Esophagus squamous epithelium (tissue), 5 donors: ENCODE data around the gene STARD9. TPM values are rescaled to one million over a fixed set of nuclear protein-coding genes. Genes with fewer than 3 reads are reported as not detected.

Experiments
- DNase-seq: peaks from one replicate; lab custom pipeline; 2025; lab: John Stamatoyannopoulos, UW
- H3K27ac ChIP-seq, 4 donors: fragments of 200-600 bp; sonication (generic); one replicate each; pipeline ENCODE4 v1.5.1; 2016 to 2019; ENCODE audit warnings: mild to moderate bottlenecking in 1 of 4
- H3K27me3 ChIP-seq, 4 donors: fragments of 200-600 bp; sonication (generic); 1 replicate in 3 of 4; 2 replicates in 1 of 4; pipeline versions ENCODE4 v1.5.1 to v1.6.0; 2017 to 2021; ENCODE audit warnings: antibody characterized with exemption in 1 of 4
- H3K36me3 ChIP-seq, 3 donors: fragments of 200-600 bp; sonication (generic); one replicate each; pipeline ENCODE4 v1.5.1; 2016 to 2019
- H3K4me1 ChIP-seq, 3 donors: fragments of 200-600 bp; sonication (generic); one replicate each; pipeline ENCODE4 v1.5.1; 2017 to 2019
- H3K4me3 ChIP-seq, 4 donors: fragments of 200-600 bp; sonication (generic); 1 replicate in 3 of 4; 2 replicates in 1 of 4; pipeline ENCODE4 v1.5.1; 2016 to 2019; ENCODE audit warnings: mild to moderate bottlenecking in 2 of 4, moderate library complexity in 1 of 4
- H3K9me3 ChIP-seq, 3 donors: fragments of 200-600 bp; sonication (generic); one replicate each; pipeline ENCODE4 v1.5.1; 2016 to 2019
- CTCF ChIP-seq, 6 experiments: fragments of 450-650 bp in 4 of 6; fragments of 200-600 bp in 2 of 6; sonication (generic) in 2 of 6; IDR thresholded peaks; one replicate each; pipeline ENCODE4 v1.5.1; 2016 to 2019; ENCODE audit warnings: antibody characterized with exemption in 6 of 6, mild to moderate bottlenecking in 4 of 6, moderate library complexity in 4 of 6
- POLR2A ChIP-seq, 4 donors: fragments of 450-650 bp; IDR thresholded peaks; one replicate each; pipeline ENCODE4 v1.6.1; 2017; ENCODE audit warnings: antibody characterized with exemption in 4 of 4, mild to moderate bottlenecking in 4 of 4, moderate library complexity in 3 of 4
- WGBS, 2 donors: methylation state at CpG; one replicate each; pipeline ENCODE4 v1.1.5; 2018; 5-methylcytosine and 5-hydroxymethylcytosine counted together
- intact Hi-C: fragments of 100-400 bp; cut with DNase I; formaldehyde crosslinking; loops from one replicate; pipeline ENCODE4 v1.15.0; 2022
- total RNA-seq, 4 donors: library from RNA; depleted of rRNA; stranded (reverse); fragments of >200 nt; gene quantifications; one replicate each; pipeline ENCODE4 v1.1.0, GENCODE V29; 2016
- donor health status: DM: yes; HTN: yes; CAD: no.

The STARD9 gene
- total RNA-seq, 4 donors from 2014 or later, result 1.4 to 14.5 (median 2.3) TPM

DNA sequence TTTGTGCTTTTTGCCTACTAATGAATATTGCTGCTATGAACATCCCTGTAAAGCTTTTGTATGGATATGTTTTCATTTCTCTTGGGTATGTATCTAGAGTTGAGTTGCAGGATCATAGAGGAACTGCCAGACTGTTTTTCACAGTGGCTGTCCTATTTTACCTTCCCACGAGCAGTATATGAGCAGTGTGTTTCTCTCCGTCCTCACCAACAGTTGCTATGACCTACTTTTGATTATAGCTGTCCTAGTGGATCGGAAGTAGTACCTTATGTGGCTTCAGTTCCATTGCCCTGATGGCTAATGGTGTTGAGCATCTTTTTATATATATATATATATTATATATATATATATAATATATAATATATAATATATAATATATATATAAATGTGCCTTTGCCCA lies 136.3 kb downstream of the STARD9 start:
- H3K27me3 ChIP-seq, result no peaks in the 10 kb centered on the region
- H3K27ac ChIP-seq, result no peak overlapping the region
- intact Hi-C loops, result no loop called here

DNA sequence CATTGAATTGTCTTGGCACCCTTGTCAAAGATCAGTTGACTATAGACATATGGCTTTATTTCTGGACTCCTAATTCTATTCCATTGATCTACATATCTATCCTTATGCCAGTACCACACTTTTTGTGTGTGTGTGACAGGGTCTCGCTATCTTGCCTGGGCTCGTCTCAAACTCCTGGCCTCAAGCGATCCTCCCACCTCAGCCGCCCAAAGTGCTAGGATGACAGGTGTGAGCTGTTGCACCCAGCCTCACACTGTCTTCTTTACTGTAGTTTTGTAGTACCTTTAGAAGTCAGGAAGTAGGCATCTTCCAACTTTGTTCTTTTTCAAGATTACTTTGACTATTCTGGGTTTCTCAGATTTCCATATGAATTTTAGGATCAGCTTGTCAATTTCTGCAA lies 137.2 kb downstream of the STARD9 start:
- TF ChIP-seq POLR2A (IDR thresholded peaks at IDR 0.05) (no peak), CTCF (IDR thresholded peaks at IDR 0.05) (no peak)
- Histone ChIP-seq H3K36me3 (peaks cover 0 to 5% (median 0%) of the 10 kb centered on the region in 3 donors), H3K4me1 (peaks cover 0 to 14% (median 10%) of the 10 kb centered on the region in 3 donors), H3K27ac (no peak overlapping the region), H3K27me3 (no peaks in the 10 kb centered on the region), H3K9me3 (no peaks in the 10 kb centered on the region), H3K4me3 (no peak overlapping the region)
- intact Hi-C loops, result no loop called here
- WGBS, 2 donors, result 78 to 92% methylated on average over 4 of the region's 4 CpGs
- no peak for DNase-seq

More for the DNA sequence above, 136.3 kb downstream of the STARD9 start:
- H3K9me3 ChIP-seq, result no peaks in the 10 kb centered on the region
- no peak for DNase-seq
- H3K36me3 ChIP-seq, result no peaks in the 10 kb centered on the region
- H3K4me1 ChIP-seq, result peaks cover 5 to 22% (median 14%) of the 10 kb centered on the region in 3 donors
- 93 to 94% methylated on average over 3 of the region's 3 CpGs for WGBS, 2 donors
- no peak overlapping the region for H3K4me3 ChIP-seq
- no peak for TF ChIP-seq CTCF (IDR thresholded peaks at IDR 0.05)
- no peak for TF ChIP-seq POLR2A (IDR thresholded peaks at IDR 0.05)

DNA sequence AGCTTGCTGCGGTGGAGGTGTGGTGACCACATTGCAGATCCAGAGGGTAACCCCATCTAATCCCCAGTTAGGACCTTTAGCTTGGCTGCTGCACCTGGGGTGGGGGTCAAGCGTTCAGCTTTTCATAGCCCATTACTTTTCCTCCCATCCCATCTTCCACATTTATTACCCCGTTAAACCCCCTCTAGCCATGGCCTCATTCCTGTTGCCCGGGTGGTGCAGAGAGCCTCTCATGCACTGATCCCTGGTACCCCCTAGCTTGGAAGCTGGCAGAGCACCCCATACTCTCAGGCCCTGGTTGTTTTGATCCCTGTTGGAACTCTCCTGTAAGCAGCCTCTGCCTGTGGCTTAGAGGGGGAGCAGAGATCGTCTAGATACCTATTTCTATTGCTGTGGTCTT lies 140.7 kb downstream of the STARD9 start:
- no peak for TF ChIP-seq POLR2A (IDR thresholded peaks at IDR 0.05)
- no peak for TF ChIP-seq CTCF (IDR thresholded peaks at IDR 0.05)
- peaks cover 0 to 38% (median 9%) of the 10 kb centered on the region in 3 donors for H3K36me3 ChIP-seq
- no peaks in the 10 kb centered on the region for H3K9me3 ChIP-seq
- H3K4me1 ChIP-seq, result peaks cover 0 to 10% (median 0%) of the 10 kb centered on the region in 3 donors
- no peak for DNase-seq
- H3K27ac ChIP-seq, result no peak overlapping the region
- WGBS, 2 donors, result 77 to 85% methylated on average over 5 of the region's 5 CpGs
- H3K27me3 ChIP-seq, result no peaks in the 10 kb centered on the region
- H3K4me3 ChIP-seq, result no peak overlapping the region
- intact Hi-C loops, result no loop called here

GRCh38 chr15:42716626-42717025 lies 141.2 kb downstream of the STARD9 start:
- Histone ChIP-seq H3K36me3 (peaks cover 0 to 43% (median 9%) of the 10 kb centered on the region in 3 donors), H3K4me1 (peaks cover 0 to 15% (median 2%) of the 10 kb centered on the region in 3 donors), H3K27me3 (no peaks in the 10 kb centered on the region), H3K4me3 (no peak overlapping the region), H3K27ac (no peak overlapping the region), H3K9me3 (no peaks in the 10 kb centered on the region)
- intact Hi-C loops, result no loop called here
- no peak for DNase-seq
- TF ChIP-seq POLR2A (IDR thresholded peaks at IDR 0.05), result no peak
- TF ChIP-seq CTCF (IDR thresholded peaks at IDR 0.05), result no peak
- WGBS, 2 donors, result 100% methylated on average over 2 of the region's 2 CpGs; no CpG with 5 or more reads in 1 of the 2 donors

GRCh38 chr15:42719043-42719442 lies 143.6 kb downstream of the STARD9 start:
- H3K4me1 ChIP-seq, result peaks cover 0 to 20% (median 3%) of the 10 kb centered on the region in 3 donors
- DNase-seq, result no peak
- no peaks in the 10 kb centered on the region for H3K27me3 ChIP-seq
- TF ChIP-seq CTCF (IDR thresholded peaks at IDR 0.05), result no peak
- no peak for TF ChIP-seq POLR2A (IDR thresholded peaks at IDR 0.05)
- H3K27ac ChIP-seq, result no peak overlapping the region
- peaks cover 0 to 67% (median 12%) of the 10 kb centered on the region in 3 donors for H3K36me3 ChIP-seq
- H3K4me3 ChIP-seq, result no peak overlapping the region
- H3K9me3 ChIP-seq, result no peaks in the 10 kb centered on the region
- 91 to 93% methylated on average over 4 to 6 of the region's 6 CpGs for WGBS, 2 donors
- intact Hi-C loops, result no loop called here
